GM19395 (cell line): ENCODE data around the gene LRRC26.

Source experiments
- ATAC-seq: cut with Tn5 transposase; IDR thresholded peaks from one replicate; pipeline ENCODE4 v1.9.1; 2021; ENCODE audit warnings: mild to moderate bottlenecking, moderate library complexity; ENCODE audit not compliant: unreplicated experiment

The LRRC26 gene

DNA sequence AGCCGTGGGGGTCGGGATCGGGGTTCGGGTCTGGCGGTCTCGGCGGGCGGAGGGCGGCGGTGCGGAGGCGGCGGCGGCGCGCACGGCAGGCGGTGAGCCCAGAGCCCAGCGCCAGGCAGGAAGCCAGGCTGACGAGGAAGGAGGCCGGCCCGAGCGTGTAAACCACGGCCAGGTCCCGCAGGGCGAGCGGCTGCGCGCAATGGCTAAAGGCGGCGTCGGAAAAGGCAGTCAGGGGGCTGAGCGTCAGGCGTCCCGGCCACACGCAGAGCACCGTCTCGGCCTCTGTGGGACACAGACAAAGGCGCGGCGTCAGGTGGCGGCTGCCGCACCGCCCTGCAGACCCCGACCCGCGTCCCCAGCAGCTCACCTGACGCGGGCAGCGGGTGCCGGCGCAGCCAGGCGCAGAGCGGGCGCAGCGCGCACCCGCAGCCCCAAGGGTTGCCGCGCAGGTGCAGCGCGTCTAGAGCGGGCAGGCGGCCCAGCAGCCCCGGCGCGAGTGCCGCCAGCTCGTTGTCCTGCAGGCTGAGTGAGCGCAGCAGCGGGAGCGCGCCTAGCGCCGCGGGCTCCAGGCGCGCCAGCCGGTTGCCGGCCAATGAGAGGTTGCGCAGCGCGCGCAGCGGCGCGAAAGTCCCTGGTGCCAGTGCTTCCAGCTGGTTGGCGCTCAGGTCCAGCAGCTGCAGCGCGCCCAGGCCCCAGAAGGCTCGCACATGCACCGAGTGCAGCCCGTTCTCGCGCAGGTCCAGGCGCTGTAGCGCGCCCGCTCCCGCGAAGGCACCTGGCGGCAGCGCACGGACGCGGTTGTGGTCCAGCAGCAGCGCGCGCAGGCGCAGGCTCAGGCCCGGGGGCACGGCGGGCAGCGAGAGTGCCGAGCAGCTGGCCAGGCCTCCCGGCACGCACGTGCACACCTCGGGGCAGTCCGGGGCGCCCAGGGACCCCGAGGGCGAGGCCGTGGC lies 671 bp downstream of the LRRC26 start:
- ATAC-seq: no peak

DNA sequence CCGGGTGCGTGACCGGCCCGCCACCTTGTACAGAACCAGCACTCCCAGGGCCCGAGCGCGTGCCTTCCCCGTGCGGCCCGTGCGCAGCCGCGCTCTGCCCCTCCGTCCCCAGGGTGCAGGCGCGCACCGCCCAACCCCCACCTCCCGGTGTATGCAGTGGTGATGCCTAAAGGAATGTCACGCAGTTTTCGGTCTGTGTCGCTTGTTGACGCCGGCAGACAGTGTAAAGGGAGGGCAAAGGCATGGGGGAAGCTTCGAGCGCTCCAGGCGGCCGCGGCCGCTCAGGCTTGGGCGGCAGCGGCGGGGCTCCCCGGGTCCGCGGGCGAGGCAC lies 1.3 kb downstream of the LRRC26 start:
- no peak for ATAC-seq

DNA sequence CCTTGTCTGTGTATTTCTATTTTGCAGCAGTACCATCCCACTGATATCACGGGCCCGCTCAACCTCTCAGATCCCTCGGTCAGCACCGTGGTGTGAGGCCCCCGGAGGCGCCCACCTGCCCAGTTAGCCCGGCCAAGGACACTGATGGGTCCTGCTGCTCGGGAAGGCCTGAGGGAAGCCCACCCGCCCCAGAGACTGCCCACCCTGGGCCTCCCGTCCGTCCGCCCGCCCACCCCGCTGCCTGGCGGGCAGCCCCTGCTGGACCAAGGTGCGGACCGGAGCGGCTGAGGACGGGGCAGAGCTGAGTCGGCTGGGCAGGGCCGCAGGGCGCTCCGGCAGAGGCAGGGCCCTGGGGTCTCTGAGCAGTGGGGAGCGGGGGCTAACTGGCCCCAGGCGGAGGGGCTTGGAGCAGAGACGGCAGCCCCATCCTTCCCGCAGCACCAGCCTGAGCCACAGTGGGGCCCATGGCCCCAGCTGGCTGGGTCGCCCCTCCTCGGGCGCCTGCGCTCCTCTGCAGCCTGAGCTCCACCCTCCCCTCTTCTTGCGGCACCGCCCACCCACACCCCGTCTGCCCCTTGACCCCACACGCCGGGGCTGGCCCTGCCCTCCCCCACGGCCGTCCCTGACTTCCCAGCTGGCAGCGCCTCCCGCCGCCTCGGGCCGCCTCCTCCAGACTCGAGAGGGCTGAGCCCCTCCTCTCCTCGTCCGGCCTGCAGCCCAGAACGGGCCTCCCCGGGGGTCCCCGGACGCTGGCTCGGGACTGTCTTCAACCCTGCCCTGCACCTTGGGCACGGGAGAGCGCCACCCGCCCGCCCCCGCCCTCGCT lies 1.9 kb downstream of the LRRC26 start:
- ATAC-seq: no peak

DNA sequence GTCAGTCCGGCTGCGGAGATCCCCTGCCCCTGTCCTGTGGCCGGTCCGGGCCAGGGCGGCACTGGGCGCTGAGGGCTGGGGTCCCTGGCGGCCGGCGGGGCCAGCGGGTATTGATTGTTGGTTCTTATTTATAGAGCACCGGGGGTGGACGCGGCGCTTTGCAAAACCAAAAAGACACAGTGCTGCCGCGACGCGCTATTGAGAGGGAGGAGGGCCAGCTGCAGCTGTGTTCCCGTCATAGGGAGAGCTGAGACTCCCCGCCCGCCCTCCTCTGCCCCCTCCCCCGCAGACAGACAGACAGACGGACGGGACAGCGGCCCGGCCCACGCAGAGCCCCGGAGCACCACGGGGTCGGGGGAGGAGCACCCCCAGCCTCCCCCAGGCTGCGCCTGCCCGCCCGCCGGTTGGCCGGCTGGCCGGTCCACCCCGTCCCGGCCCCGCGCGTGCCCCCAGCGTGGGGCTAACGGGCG lies 2.5 kb downstream of the LRRC26 start:
- no peak for ATAC-seq

DNA sequence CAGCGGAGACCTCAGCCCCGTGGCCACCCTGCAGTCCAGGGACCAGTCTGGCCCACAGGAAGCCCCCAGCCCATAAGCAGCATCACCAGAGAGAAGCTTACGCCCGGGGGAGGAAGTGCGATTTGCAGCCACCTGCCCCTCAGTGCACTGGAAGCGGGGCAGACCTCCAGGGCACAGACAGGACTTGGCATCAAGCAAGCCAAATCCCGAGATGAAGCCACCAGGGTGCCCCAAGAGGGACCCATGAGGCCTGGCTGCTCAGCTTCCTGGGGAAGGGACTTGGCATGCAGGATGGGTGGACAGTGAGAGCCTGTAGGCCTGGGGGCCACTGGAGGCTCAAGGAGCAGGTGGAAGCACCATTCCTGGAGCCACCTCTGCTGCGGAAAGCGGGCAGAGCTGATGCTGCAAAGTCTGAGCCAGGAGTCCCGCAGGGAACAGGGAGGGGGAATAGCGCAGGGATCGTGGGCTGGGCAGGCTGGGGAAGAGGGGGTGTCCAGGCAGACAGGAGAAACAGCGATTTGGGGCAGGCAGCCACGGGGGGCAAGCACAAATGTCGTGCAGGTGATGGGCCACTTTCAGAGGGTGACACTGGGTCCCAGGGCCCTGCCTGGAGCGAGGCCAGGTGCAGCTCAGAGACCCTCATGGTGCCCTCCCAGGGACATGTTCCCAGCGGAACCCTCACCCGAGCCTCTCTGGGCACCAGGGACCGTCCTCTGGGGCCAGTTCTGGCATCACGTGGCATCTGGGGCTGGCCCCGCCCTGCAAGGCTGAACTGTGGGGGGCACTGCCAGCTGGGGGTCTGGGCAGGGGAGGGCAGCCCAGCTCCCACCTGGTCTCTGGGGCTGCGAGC lies 3.2 kb downstream of the LRRC26 start:
- no peak for ATAC-seq

DNA sequence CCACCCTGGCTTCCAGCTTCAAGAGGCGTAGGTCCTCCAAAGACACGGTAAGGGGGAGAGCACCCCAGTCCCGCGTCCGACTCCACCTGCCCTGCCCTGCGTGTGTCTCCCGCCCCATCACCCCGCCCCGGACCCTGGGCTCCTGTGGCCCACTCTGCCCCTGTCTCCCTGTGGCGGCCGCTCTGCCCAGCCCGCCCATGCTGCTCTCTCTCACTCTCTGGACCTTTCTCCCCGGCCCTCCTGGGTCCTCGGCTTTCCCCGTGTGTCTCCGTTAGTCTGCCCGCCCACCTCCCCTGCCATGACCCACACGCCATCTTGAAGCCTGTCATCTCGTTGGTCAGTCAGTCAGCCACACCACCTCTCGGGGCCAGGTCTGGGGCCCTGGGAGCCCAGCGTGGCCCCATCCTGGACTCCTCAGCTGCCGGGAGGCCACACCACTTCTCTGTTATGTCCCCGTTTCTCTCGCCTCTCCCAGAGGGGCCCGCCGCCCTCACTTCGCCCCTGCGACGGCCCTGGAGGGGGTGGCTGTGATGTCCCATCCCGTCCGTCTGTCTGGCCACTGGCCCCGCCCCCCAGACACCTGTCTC lies 4.5 kb downstream of the LRRC26 start:
- no peak for ATAC-seq

DNA sequence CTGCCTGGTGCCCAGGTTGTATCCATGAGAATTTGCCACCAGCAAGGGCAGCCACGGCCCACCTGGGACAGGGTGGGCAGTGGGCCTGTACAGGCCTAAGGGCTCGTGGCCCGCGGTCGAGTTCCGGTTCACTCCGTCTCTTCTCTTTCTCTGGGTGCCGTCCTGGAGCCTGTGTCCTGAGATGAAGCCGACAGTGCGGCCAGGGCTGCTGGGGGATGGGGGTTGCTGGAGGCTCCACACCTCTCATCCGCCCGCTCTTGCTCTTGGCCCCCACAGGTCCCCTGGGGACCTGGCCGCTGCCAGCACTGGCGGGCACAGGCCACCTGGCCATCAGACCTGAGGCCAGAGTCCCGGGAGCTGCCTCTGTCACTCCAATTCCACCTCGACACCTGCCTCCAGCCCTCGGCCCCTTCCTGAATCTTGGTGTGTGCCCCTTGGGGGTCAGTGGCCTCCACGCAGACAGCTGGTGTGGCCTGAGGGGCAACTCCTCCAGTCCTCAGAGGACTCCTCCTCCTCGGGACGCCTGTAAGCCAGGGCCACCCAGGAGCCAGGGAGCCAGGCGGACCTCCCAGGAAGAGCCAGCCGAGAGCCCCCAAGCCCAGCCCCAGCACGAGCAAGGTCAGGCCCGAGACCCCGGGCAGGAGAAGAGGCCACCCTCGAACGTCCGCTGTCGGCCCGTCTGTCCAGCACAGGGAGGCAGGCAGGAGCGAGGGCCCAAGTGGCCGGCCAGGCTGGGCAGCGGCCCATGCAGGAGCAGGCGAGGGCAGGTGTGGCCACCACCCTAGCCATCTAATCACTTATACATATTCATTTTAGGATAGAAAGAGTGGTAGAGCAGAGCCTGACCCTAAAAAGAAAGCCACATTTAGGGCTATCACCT lies 5.2 kb downstream of the LRRC26 start:
- ATAC-seq: no peak

DNA sequence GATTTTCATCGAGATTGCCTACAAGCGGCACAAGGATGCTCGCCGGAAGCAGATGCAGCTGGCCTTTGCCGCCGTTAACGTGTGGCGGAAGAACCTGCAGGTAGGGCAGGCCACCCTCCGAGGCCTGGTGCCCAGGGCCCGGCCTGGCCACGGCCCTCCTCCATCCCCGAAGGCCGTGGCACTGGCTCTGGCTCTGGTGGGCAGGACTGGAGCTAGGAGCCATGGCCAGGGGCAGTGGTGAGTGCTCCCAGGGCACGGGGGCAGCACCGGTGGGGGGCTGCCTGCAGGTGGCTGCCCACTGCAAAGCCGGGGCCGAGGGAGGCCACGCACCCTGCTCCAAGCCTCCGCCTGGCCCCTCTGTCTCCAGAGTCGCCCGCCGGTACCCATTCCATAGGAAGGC lies 6.0 kb downstream of the LRRC26 start:
- no peak for ATAC-seq

DNA sequence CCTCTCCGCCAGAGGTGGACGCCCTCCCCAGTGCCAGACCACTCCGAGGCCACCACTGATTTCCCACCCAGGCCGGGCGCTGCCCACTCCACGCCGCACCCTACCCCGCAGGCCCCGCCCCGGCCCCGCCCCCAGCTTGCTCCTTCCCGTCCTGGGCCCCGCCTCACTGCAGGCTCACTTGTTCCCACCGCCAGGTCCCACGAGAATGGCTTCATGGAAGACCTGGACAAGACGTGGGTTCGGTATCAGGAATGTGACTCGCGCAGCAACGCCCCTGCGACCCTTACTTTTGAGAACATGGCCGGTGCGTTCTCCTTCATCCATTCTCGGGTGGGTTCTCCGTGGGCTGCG lies 6.5 kb downstream of the LRRC26 start:
- ATAC-seq: no peak

DNA sequence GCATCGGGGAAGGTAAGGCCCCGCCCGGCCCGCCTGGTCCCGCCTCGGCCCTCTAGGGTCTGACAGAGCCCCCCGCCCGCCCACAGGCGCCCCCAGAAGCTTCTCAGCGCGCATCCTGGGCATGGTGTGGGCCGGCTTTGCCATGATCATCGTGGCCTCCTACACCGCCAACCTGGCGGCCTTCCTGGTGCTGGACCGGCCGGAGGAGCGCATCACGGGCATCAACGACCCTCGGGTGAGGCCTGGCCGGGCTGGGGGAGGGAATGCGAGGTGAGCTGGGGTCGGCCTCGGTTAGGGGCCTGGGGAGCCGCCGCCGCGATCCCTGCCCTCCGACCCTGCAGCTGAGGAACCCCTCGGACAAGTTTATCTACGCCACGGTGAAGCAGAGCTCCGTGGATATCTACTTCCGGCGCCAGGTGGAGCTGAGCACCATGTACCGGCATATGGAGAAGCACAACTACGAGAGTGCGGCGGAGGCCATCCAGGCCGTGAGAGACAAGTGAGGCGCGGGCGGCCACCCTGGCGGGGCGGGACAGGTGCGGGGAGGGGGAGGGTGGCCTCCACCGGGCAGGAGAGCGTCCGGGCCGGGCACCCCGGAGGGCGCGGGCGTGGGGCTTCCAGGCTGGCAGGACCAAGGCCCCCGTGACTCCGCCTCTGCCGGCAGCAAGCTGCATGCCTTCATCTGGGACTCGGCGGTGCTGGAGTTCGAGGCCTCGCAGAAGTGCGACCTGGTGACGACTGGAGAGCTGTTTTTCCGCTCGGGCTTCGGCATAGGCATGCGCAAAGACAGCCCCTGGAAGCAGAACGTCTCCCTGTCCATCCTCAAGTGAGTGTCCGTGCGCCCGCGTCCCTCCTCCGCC lies 7.1 kb downstream of the LRRC26 start:
- ATAC-seq: no peak

DNA sequence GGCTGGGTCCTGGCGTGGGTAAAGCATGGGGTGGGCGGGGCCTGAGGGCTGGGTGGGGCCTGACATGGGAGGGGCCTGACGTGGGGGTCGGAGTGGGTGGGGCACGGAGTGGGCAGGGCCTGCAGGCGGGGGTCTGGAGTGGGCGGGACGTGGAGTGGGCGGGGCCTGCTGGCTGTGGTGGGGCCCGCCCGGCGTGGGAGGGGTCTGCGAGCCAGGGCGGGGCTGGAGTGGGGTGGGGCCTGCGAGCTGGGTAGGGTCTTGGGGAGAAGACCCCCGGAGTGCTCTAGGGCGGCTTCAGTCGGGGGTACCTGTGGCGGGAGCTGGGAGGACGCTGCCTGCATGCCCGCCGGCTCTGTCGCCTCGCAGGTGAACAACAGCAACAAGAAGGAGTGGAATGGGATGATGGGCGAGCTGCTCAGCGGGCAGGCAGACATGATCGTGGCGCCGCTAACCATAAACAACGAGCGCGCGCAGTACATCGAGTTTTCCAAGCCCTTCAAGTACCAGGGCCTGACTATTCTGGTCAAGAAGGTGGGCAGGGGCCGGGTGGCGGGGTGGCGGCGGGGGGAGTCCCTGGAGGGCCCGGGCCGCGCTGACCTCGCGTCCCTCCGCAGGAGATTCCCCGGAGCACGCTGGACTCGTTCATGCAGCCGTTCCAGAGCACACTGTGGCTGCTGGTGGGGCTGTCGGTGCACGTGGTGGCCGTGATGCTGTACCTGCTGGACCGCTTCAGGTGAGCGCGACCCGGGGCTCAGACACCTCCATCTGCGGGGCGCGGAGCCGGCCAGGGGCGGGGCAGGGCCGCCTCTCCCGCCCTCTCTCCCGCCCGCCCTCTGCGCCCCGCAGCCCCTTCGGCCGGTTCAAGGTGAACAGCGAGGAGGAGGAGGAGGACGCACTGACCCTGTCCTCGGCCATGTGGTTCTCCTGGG lies 8.0 kb downstream of the LRRC26 start:
- ATAC-seq: no peak

DNA sequence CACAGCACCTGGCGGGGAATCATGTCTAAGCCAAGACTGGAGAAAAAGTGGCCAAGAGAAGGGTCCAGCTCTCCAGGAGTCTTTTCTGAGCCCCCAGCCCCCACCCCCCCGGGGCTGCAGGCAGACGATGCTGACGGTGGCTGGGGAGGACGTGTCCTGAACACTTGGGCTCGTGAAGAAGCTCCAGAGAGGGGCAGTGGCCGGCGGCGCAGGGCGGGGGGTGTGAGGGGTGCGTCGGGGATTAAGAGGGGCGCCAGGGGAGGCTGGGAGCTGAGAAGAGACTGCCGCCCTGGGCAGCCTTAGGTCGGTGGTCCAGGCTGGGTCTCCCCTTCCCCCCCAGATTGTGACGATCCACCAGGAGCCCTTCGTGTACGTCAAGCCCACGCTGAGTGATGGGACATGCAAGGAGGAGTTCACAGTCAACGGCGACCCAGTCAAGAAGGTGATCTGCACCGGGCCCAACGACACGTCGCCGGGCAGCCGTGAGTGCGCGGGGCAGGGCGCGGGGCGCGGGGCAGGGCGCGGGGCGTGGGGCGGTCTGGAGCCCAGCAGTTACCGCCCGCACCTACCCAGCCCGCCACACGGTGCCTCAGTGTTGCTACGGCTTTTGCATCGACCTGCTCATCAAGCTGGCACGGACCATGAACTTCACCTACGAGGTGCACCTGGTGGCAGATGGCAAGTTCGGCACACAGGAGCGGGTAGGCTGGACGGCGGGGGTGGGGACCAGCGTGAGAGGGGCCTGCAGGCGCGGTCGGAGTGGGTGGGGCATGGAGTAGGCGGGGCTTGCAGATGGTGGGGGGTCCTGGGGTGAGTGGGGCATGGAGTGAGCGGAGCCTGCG lies 8.9 kb downstream of the LRRC26 start:
- no peak for ATAC-seq

DNA sequence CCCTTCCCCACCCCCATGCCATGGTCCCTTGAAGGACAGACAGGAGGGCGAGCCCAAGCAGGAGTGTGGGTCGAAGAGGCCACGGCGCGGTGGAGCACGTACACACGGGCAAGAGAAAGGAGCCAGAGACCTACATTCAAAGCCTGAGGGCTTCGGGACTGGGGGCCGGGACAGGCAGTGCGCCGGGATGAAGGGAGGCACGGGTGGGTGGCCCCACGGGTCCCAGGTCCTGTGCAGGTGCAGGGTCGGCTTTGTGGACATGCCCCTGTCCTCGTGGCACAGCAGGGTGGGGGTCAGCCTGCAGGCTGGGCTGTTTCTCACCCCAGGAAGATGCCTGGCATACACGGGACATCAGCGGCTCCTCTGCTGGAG lies 9.8 kb downstream of the LRRC26 start:
- no peak for ATAC-seq

DNA sequence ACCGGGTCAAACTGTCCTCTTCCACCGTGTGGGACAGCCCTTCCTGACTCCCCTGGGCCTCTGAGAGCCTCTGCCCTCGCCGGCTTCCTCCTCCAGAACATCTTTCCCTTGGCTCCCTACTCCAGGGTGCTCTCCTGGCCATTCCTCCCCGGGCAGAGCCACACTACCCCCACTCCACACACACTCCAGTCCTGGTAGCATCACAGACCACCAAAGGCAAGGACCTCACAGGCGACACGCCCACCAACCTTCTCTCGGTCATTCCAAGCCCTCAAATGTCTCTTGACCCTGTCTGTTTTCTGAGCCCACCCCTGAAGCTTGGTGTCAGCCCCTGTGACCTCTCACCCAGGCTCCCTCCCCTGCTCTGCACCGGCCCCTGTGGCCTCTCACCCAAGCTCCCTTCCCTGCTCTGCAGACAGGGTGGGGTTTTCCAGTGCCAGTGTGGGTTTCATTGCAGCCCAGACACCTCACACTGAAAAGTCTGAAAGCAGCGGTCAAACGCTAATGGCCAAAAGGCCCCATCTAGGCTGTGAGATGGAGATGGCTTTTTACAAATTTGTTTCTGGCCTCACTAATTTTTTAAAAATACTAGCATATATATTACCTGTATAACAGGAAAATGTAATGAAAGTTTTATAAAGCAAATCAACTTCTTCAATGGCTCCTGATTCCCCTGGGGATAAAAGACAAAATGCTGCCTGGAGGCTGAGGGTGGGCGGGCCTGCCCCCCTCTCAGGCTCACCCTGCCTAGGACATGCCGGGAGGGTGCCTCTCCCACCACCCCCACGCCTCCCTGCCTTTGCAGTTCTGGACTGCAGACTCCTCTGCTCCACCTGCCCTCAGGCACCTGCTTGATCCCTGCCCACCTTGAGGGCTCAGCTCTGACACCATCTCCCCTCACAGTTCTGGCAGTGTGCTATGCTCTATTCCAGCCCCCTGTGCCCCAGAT lies 10.5 kb downstream of the LRRC26 start:
- no peak for ATAC-seq

DNA sequence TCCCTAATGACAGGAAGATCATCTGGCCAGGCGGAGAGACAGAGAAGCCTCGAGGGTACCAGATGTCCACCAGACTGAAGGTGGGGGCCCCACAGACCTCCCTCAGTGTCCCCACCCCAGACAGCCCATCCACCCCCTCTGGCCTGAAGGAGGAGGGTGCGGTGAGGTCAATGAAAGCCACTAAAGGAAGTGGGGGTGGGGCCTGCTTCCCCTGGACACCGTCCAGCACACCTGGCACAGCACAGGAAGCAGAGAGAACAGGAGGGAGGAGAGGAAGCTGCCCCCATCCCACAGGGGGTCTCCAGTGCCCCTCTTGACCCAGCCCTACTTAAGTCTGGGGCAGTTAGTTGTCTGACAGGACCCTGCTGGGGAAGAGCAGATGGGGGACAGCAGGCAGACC lies 11.2 kb downstream of the LRRC26 start:
- ATAC-seq: no peak
